ENCODE results near the gene FAM241B.

GRCh38 chr10:69650589-69651261, 20.7 kb downstream of the FAM241B start:
- TF ChIP-seq CTCF (IDR thresholded peaks at IDR 0.05 in 2 of 3, conservative IDR thresholded peaks at IDR 0.05 in 1 of 3; ENCODE audit: borderline replicate concordance in 1 of 3, insufficient read depth in 1 of 3, low read depth in 2 of 3, low read length in 2 of 3) (no peak), ZNF274 (IDR thresholded peaks at IDR 0.05; ENCODE audit: low read depth, low read length) (no peak), POLR2AphosphoS5 (IDR thresholded peaks at IDR 0.05; ENCODE audit: low read depth, low read length) (no peak), POLR2A (IDR thresholded peaks at IDR 0.05; ENCODE audit: borderline replicate concordance, extremely low read depth, insufficient read depth, insufficient read length) (no peak), FOSL1 (IDR thresholded peaks at IDR 0.05; ENCODE audit: low read depth) (no peak), SRF (IDR thresholded peaks at IDR 0.05; ENCODE audit: low read depth) (no peak), REST (IDR thresholded peaks at IDR 0.05; ENCODE audit: low read depth) (no peak), YY1 (IDR thresholded peaks at IDR 0.05; ENCODE audit: extremely low read depth, insufficient replicate concordance, low read depth, low read length) (no peak), MAX (IDR thresholded peaks at IDR 0.05) (no peak), EZH2phosphoT487 (IDR thresholded peaks at IDR 0.05; ENCODE audit: borderline replicate concordance) (no peak), EZH2 (IDR thresholded peaks at IDR 0.05) (no peak), CBX3 (IDR thresholded peaks at IDR 0.05; ENCODE audit: low read depth) (no peak)

Measured in HCT116 (cell line).